CD4-positive, alpha-beta T cell treated with Interleukin-6 at 100 ng/mL for 8 hours (primary cell): Measurements from ENCODE around the gene ZFX.

Experiments
- DNase-seq: peaks from one replicate; pipeline ENCODE4 v3.0.0-alpha.2; 2020; ENCODE audit warnings: mixed read lengths, low spot score

The ZFX gene

DNA sequence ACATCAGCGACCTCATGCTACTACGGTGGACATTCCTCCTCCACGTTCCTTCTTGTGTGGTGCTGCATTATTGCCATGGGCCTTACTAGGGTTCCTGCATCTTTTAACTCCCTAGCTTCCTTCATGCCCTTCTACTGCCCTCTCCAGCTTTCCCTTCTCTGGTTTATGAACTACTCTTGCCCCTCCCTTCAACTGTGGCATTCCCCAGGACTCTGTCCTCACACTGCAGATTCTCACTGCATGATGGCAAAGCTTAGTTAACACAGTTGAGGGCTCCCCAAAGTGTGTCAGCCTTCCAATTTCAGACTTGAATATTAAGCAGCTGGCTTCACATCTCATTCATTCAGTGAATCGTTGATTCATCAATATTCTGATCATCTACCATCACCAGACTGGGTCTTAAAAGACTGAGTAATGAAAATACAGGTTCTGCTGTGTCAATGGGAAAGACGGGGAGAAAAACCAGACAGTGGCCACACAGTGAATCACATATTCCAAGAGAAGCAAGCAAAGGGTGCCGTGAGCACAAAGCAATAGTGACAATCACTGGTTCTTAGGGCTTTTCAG, 53.0 kb downstream of the ZFX start:
- no peak for DNase-seq

DNA sequence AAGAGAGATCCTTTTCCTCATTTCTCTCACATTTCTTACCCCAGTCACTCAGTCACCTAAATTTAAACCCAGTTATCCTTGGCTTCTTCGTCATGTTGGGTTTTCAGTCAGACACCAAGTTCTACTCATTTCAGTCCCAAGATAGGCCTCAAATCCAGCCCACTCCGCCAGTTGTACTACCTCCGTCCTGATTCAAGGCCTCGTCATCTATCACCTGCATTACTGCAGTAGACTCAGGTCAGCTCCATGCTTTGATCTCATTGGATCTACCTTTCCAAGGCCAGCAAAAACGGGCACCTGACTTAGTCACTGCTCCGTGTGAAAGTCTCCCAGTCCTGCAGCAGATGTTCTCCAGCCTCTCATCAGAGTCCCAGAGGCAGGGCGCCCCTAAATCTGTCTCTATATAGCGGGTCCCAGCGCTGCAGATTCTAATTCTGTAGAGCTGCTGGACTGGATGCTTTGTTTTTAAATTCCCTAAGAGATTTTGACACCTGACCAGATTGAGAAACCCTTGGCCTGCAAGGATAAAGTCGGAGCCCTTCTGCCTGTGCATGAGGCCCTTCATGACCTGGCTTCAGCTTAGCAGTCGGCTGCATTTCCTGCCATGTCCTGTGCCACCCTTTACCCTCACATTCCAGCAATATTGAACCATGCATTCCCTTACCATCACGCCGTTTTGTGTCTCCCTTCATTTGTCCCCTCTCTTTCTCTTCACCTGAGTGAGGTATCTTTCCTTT, 53.7 kb downstream of the ZFX start:
- no peak for DNase-seq

DNA sequence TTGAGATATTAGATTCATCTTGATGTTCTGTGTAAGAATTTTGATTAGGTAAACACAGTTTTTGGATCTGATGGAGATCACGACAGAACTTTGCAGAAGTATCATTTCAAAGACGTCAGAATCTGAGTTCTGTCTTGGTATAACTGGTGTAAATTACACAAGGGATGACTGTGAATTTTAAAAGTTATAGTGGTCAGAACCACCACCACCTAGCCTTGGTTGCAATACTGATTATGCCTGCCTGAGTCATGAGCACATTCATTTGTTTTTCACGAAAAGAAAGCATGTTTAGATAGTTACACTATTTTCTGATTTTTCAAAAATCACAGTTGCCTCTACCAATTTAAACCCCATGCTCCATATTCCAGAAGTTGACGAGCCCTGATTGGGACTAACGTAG, 54.8 kb downstream of the ZFX start:
- DNase-seq, result no peak

DNA sequence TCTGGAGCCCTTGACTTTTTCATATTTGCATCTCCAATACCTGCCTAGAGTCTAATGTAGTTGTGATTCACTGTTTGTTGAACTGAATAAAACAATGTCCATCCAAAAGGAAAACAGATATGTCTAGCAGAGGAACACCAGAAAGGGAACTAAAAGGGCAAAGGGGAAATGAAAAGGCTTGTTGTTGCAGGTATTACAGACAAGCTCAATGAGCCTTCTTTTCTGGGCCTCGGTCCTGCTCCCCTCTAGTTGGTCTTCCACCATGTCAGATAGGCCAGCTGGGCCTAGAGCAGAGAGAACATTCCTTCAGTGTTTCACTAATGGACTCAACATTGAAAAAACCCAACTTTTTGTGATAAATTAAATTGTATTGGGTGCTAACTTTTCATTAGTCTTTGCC, 55.4 kb downstream of the ZFX start:
- DNase-seq, result no peak

DNA sequence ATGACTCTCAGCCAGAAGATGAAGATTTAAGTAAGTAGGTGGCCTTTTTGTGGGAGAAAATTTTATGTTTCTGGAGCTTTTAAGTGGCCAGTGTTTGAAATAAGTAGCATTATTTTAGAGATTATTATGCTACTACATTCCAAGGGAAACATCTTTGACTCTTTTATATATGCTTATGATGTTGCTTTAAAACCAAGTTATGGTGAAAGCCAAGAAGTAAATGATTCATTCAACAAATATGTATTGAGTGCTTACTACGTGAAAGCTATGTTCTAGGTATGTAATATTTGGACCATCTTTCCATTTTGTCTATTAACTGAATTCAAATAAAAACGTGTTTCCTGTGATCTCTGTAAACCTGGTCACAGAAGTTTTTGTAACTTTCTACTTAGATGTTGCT, 58.3 kb downstream of the ZFX start:
- no peak for DNase-seq

DNA sequence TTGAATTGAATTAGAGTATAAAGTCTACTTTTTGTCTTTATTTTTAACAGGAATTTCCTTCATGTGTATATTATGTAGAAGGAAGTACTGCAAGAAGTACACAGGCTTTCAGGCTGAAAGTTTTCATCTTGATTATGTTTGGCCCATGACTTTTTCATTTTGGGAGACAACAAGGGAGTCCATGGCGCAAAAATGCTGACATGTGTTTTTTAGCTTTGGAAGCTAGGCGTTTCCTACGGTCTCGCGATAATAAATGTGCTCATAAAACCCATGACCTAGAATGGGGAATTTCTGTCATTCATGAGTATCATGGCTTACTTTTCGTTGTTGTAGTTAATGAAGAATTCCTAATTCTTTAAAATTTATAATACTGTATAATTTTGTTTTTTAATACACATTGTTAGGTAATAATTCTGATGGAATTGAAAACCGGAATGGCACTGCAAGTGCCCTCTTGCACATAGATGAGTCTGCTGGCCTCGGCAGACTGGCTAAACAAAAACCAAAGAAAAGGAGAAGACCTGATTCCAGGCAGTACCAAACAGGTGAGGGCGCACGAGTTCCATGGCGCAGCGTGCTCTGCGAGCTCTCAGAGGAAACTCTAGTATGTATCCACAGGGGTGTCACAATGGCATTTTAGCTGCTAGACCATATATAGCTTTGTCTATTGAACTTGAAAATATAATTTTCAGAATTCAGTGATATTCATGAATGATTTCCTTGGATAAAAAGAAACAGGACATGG, 59.1 kb downstream of the ZFX start:
- DNase-seq, result no peak

DNA sequence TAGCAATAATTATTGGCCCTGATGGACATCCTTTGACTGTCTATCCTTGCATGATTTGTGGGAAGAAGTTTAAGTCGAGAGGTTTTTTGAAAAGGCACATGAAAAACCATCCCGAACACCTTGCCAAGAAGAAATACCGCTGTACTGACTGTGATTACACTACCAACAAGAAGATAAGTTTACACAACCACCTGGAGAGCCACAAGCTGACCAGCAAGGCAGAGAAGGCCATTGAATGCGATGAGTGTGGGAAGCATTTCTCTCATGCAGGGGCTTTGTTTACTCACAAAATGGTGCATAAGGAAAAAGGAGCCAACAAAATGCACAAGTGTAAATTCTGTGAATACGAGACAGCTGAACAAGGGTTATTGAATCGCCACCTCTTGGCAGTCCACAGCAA, 60.7 kb downstream of the ZFX start:
- no peak for DNase-seq

DNA sequence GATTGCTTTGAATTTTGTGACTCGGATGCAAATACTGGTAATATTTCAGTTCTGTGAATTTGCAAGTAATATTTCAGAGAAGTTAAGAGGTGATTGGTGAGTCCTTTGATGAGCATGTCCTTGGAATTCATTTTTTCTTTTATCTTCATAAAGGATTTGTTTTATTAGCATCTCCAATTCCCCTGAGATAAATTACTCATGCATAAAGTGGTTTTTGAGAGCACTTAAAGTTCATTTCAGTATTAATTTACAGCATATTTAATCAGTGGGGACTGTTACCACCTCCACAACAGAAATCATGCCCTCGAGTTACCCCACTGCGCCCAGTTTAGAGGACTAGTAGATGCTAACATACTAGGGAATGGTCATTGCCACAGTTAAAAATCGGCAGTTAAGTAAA, 65.0 kb downstream of the ZFX start:
- DNase-seq, result no peak

DNA sequence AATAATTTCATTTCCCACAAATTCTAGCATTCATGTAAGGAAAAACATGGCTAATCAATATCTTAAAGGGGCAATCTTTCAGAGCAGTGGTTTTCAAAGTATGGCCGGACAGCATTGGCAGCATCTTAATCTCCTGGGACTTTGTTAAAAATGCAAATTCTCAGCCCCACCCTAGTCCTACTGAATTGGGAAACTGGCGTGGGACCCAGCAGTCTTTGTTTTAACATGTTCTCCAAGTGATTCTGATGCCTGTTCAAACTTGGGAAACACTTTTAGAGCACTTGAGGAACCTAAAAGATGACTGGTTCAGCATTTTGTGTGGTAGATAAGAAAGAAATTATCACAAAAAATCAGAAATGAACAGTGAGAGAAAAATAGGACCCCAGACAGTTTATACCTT, 65.7 kb downstream of the ZFX start:
- DNase-seq, result no peak

DNA sequence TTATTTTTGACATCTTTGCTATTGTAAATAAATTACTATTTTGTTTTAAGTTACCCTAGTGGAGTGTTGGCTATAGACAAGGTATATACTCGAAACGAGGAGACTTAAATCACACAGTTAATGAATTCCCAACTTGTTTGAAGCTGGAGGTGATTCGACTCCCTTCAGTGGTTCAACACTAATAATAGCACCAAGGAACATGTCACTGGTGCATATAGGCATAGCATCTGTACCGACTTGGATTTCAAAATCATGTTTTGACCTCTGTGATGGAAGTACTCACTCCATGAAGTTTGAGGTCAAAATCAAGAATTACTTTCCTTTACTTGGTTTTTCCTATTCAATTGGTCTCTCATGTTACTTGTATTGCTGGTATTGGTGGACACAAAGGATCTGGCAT, 66.5 kb downstream of the ZFX start:
- DNase-seq, result no peak

DNA sequence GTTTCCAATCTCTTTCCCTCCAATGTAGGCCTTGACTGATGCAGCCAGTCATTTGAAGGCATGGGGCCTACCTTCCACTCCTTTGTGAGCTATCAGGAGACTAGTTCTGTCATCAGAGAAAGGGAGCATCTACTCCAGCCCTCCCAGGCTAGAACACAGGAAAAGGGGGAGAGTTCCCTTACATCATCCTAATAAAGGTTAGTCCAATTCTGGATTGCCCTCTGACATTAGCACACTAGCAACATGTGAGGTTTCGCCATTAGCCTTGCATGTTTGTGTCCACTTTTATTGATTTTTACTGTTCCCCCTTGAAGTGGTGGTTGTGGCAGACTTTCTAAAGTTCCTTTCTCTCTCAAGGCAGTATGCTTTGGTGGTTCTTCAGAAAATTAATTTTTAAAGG, 67.3 kb downstream of the ZFX start:
- no peak for DNase-seq

DNA sequence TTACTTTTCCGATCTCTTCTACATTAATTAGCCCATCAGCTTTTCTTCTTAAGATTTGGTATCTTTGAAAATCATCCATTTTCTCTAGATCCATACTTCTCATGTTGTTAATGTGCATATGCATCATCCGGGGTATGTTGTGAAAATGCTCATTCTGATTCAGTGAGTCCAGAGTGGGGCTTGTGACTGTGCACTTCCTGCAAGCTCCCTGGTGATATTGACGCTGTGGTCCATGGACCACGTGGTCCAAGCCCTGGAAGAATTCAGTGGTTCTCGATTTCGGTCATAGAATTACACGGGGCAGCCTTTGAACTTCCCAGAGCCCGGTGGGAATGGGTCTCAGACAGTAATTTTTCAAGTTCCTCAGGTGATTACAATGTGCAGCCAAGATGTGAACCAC, 69.8 kb downstream of the ZFX start:
- DNase-seq, result no peak

DNA sequence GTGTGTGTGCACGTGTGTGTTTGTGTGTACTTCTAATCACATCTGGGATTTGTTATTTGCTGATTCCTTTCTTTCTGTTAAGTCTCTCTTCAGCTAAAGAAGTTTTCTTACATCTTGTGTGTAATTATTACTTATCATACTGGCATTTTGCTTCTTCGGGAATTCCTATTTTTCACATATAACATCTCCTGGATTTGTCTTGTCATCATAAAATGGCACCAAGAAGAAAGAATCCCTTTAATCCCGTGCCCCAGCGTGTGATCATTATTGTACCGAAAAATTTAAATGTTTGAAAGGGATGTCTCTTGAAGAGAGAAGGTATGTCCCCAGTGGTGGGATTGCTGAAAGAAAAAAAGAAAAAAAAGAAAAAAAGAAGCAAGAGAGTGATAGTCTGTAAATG, 72.3 kb downstream of the ZFX start:
- DNase-seq, result no peak

DNA sequence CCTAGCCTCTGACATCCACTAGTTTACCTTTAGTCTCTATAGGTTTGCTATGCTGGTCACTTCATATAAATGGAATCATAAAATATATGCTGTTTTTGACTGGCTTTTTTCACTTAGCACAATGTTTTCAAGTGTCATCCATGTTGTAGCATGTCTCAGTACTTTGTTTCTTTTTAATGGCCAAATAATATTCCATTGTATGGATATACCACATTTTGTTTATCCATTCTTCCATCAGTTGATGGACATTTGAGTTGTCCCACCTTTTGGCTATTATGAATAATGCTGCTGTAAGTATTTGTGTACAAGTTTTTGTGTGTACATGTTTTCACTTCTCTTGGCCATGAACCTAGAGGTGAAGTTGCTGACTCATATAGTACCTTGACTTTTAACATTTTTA, 75.7 kb downstream of the ZFX start:
- no peak for DNase-seq

DNA sequence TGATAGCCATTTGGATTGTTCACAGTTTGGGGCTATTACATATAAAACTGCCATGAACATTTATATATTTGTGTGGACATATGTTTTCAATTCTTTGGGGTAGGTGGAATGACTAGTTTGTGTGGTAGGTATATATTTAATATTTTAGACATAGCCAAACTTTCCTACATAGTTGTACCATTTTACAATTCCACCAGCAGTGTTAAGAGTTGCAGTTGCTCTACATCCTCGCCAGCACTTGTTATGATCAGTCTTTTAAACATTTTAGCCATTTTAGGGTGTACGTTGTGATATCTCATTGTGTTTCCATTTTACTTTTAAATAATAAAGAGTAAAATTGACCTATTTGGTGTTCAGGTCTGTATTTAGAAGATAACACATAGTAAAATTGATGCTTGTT, 76.6 kb downstream of the ZFX start:
- no peak for DNase-seq

DNA sequence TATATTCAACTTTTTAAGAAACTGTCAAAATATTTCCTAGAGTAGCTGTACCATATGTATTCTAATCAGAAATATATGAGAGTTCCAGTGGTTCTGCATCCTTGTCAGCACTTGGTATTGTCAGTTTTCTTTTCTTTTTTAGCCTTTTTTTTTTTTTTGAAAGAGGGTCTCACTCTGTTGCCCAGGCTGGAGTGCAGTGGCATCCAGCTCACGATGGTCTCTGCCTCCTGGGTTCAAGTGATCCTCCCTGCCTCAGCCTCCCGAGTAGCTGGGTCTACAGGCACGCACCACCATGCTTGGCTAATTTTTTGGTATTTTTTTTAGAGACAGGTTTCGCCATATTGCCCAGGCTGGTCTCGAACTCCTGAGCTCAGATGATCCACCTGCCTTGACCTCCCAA, 79.1 kb downstream of the ZFX start:
- no peak for DNase-seq

DNA sequence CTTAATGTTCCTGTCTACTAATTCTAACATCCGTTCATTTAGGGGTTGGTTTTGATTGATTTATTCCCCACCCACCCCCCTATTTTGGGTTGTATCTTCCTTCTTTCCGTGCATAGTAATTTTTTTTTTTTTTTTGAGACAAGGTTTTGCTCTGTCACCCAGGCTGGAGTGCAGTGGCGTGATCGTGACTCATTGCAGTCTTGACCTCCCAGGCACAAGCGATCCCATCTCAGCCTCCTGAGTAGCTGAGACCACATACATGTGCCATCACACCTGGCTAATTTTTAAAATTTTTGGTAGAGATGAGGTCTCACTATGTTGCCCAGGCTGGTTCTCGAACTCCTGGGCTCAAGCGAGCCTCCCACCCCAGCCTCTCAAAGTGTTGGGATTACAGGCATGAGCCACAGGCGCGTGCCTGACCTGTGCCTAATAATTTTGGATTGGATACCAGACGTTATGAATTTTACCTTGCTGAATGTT, 79.9 kb downstream of the ZFX start:
- no peak for DNase-seq

DNA sequence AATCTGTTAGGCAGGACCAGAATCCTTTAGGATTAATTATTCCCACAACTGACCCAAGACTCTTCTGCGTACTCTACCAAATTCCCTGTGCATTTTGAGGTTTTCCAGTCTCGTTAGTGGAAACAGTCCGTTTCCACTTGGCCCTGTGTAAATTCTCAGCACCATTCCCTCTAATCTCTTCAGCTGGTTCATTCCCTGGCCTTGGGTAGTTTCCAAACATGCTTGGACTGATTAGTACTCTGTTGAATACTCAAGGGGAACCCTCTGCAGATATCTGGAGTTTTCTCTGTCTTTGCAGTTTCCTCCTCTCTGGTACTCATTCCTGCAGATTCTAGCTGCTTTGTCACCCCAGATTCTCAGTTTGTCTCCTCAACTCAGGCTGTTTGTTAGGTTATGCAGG, 80.4 kb downstream of the ZFX start:
- no peak for DNase-seq

DNA sequence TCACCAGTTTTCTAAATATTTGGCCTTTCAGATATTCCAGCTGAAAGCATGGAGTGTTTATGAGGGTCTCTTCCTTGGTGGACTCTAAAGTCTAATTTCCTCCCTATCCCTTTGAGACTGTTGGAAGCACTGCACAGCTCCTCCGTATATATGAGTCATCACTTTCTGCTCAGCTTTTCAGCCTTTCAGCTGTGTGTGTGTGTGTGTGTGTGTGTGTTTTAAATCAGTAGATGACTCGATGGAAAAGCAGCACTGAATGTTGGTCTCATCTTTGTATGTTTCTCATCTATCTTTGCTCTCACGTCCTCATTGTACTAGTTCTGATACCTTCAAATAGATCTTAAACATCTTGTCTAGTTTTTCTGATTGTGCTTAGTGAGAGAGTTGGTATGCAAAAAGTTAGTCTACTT, 81.6 kb downstream of the ZFX start:
- DNase-seq, result no peak

DNA sequence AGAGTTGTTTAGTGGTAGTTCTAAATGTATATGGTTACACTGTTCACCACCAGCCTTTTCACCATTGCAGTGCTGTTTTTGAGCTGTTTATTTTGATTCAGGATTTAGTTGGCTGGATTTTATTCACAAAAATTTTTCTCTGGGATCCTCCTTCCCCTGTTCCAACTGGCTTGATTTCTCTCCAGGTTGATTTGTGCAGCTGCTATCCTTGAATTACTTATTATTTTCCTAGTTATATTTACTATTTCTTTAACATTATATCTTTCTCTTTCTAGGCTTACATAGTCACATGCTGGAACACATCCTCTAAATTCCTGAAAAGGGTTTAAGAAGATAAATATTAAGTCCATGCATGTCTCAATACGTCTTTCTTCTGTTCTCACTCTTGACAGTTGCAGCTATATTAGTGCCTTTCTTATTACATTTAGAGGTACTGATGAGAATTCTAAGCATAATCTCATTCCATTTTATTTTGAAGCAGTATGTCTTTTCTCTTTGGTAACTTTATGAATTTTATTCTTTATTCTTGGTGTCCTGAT, 82.2 kb downstream of the ZFX start:
- no peak for DNase-seq

DNA sequence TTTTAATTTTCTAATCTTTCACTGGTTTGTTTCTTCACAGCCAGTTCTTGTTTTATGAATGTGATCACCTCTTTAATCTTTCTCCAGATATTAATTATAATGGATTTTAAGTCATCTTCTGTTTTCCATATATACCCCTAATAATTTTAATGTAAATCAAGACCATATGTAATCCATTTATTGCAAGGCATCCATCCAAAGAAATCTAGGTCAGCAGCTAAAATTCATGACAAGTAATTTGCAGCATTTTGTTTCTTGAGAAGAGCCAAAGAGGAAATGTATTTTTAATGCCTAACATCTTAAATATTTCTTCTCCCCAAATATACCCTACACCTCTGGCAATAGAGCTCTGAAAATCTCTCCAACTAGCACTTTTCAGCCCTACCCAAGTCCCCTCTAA, 83.3 kb downstream of the ZFX start:
- DNase-seq, result no peak

DNA sequence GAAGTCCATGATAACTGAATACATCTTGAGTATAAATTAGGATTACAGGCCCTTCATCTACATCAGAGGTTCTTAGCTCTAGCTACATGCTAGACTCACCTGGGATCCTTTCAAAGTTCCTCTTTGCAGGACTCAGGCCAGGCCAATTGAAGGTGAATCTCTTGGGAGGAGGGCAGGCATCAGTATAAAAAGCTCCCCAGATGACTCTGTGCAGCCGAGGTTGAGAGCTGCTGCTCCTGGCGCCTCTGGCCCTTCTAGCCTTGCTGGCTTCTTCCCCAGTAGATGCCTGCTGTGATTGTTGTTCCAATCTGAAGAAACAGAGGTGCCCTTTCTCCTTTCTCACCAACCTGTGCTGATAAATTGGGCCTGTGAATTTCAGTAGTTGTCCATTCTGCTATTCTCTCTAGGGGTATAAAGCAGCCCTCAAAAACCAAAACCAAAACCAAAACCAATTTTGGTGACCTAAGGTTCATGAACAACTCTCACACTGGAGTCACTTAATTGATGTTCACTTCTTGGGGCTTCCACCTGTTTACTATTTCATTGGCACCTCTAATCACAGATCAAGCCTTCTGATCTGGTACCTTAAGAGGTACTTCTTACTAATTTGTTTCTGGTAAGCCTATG, 85.7 kb downstream of the ZFX start:
- no peak for DNase-seq
